Endodermal cell (in vitro differentiated cells): ENCODE data around the gene EPHB1. TPM values are rescaled to one million over a fixed set of nuclear protein-coding genes. Genes with fewer than 3 reads are reported as not detected.

ENCODE experiments used
- DNase-seq: peaks from one replicate; pipeline ENCODE4 v3.0.0-alpha.2; 2017
- H3K27ac ChIP-seq: 2 replicates; pipeline ENCODE4 v1.5.1; 2013; ENCODE audit warnings: mild to moderate bottlenecking, low read depth, low read length, moderate library complexity
- H3K27me3 ChIP-seq: 2 replicates; pipeline ENCODE4 v1.6.1; 2013; ENCODE audit warnings: mild to moderate bottlenecking, low read length, moderate library complexity; ENCODE audit not compliant: insufficient read depth, control insufficient read depth, poor library complexity, severe bottlenecking
- H3K36me3 ChIP-seq: 2 replicates; pipeline ENCODE4 v1.7.0; 2013; ENCODE audit warnings: mild to moderate bottlenecking, low read length, moderate library complexity; ENCODE audit not compliant: control insufficient read depth, insufficient read depth
- H3K4me1 ChIP-seq: one replicate; pipeline ENCODE4 v1.7.0; 2013; ENCODE audit warnings: low read length; ENCODE audit not compliant: control insufficient read depth, insufficient read depth
- H3K4me3 ChIP-seq: 2 replicates; pipeline ENCODE4 v1.5.1; 2013; ENCODE audit warnings: mild to moderate bottlenecking, low read length, moderate library complexity
- H3K9ac ChIP-seq: 2 replicates; pipeline ENCODE4 v1.6.1; 2013; ENCODE audit warnings: mild to moderate bottlenecking, low read length, moderate library complexity; ENCODE audit not compliant: poor library complexity, severe bottlenecking; ENCODE audit errors: extremely low read depth
- H3K9me3 ChIP-seq: 2 replicates; pipeline ENCODE4 v1.6.1; 2013; ENCODE audit warnings: mild to moderate bottlenecking, low read length, moderate library complexity; ENCODE audit not compliant: control insufficient read depth
- H3K27ac Mint-ChIP-seq: 2 replicates; pipeline ENCODE4 v1.8.0; 2020; ENCODE audit warnings: mixed read lengths
- H3K27me3 Mint-ChIP-seq: 2 replicates; pipeline ENCODE4 v1.8.0; 2021; ENCODE audit warnings: mild to moderate bottlenecking, mixed read lengths; ENCODE audit not compliant: insufficient read depth
- H3K36me3 Mint-ChIP-seq: 2 replicates; pipeline ENCODE4 v1.8.0; 2020; ENCODE audit warnings: low read depth, mixed read lengths
- H3K4me1 Mint-ChIP-seq: 2 replicates; pipeline ENCODE4 v1.8.0; 2020; ENCODE audit warnings: mixed read lengths
- H3K4me3 Mint-ChIP-seq: 2 replicates; pipeline ENCODE4 v1.8.0; 2020; ENCODE audit warnings: mild to moderate bottlenecking, moderate library complexity, mixed read lengths
- H3K9me3 Mint-ChIP-seq: 2 replicates; pipeline ENCODE4 v1.8.0; 2020; ENCODE audit warnings: mild to moderate bottlenecking, mixed read lengths
- CTCF ChIP-seq: fragments of 200-600 bp; sonication (generic); conservative IDR thresholded peaks from 2 replicates; pipeline ENCODE4 v1.5.0; 2021; ENCODE audit warnings: antibody characterized with exemption, mild to moderate bottlenecking
- WGBS, 2 experiments: methylation state at CpG; one replicate each; pipeline versions ENCODE4 v1.1.5 to v1.1.7; 2013; ENCODE audit warnings: missing lambda C conversion rate in 2 of 2, mixed read lengths in 1 of 2; ENCODE audit not compliant: insufficient coverage in 1 of 2, insufficient read length in 1 of 2; 5-methylcytosine and 5-hydroxymethylcytosine counted together
- total RNA-seq, 2 donors: library from RNA; stranded (reverse); fragmentation: NEBNext Ultra II Directional in 1 of 2; extraction: Animal tissue kit (Norgen Biotek cat#: 25700) in 1 of 2; gene quantifications; 2 replicates in 1 of 2; 3 replicates in 1 of 2; pipeline ENCODE4 v1.2.1, GENCODE V29; 2021

Gene EPHB1
- total RNA-seq, 2 donors from 2014 or later = 2.9 to 3.6 TPM

GRCh38 chr3:134839422-134839821, 44.4 kb downstream of the EPHB1 start:
- DNase-seq = no peak
- H3K4me3 Mint-ChIP-seq = no peak overlapping the region
- H3K4me1 Mint-ChIP-seq = peaks cover 3% of the 10 kb centered on the region
- no peak overlapping the region for H3K27ac Mint-ChIP-seq
- TF ChIP-seq CTCF = no peak
- peaks cover 4% of the 10 kb centered on the region for H3K4me1 ChIP-seq
- no peaks in the 10 kb centered on the region for H3K36me3 ChIP-seq
- H3K27ac ChIP-seq = no peak overlapping the region
- peaks cover 17% of the 10 kb centered on the region for H3K27me3 Mint-ChIP-seq
- H3K9ac ChIP-seq = no peak overlapping the region
- no peak overlapping the region for H3K4me3 ChIP-seq
- no peaks in the 10 kb centered on the region for H3K9me3 ChIP-seq
- H3K27me3 ChIP-seq = peaks cover 20% of the 10 kb centered on the region
- WGBS, 2 experiments = 77 to 90% methylated on average over 3 of the region's 3 CpGs
- H3K9me3 Mint-ChIP-seq = peaks cover 2% of the 10 kb centered on the region
- no peaks in the 10 kb centered on the region for H3K36me3 Mint-ChIP-seq

GRCh38 chr3:134839990-134840389, 44.9 kb downstream of the EPHB1 start:
- H3K9me3 Mint-ChIP-seq = peaks cover 2% of the 10 kb centered on the region
- TF ChIP-seq CTCF = no peak
- no peaks in the 10 kb centered on the region for H3K36me3 Mint-ChIP-seq
- no peak overlapping the region for H3K27ac Mint-ChIP-seq
- no peak overlapping the region for H3K4me3 Mint-ChIP-seq
- Histone ChIP-seq H3K9me3 (no peaks in the 10 kb centered on the region), H3K27me3 (peaks cover 16% of the 10 kb centered on the region), H3K27ac (no peak overlapping the region), H3K4me3 (no peak overlapping the region), H3K4me1 (peaks cover 4% of the 10 kb centered on the region), H3K36me3 (no peaks in the 10 kb centered on the region), H3K9ac (no peak overlapping the region)
- H3K27me3 Mint-ChIP-seq = peaks cover 12% of the 10 kb centered on the region
- peaks cover 3% of the 10 kb centered on the region for H3K4me1 Mint-ChIP-seq
- no peak for DNase-seq
- WGBS, 2 experiments = 83 to 91% methylated on average over 1 of the region's 1 CpG

- Mint-ChIP-seq H3K4me3 (no peak overlapping the region), H3K4me1 (peaks cover 3% of the 10 kb centered on the region), H3K36me3 (no peaks in the 10 kb centered on the region), H3K9me3 (peaks cover 2% of the 10 kb centered on the region), H3K27ac (no peak overlapping the region), H3K27me3 (peaks cover 12% of the 10 kb centered on the region)
- no peaks in the 10 kb centered on the region for H3K36me3 ChIP-seq
- no peak overlapping the region for H3K4me3 ChIP-seq
- no peak for TF ChIP-seq CTCF
- DNase-seq = no peak
- 90 to 100% methylated on average over 2 of the region's 2 CpGs for WGBS, 2 experiments
- H3K9me3 ChIP-seq = no peaks in the 10 kb centered on the region
- peaks cover 4% of the 10 kb centered on the region for H3K4me1 ChIP-seq
- H3K9ac ChIP-seq = no peak overlapping the region
- H3K27me3 ChIP-seq = peaks cover 14% of the 10 kb centered on the region
- no peak overlapping the region for H3K27ac ChIP-seq
These were observed 45.4 kb downstream of the EPHB1 start for GRCh38 chr3:134840459-134840858.
